K562 (cell line): ENCODE data around the gene CILP. TPM values are rescaled to one million over a fixed set of nuclear protein-coding genes. Genes with fewer than 3 reads are reported as not detected.

Experiments
- ATAC-seq: fragments of 200-7000 bp; cut with Tn5 transposase; 3 replicates; pipeline ENCODE4 v1.9.1; 2020; ENCODE audit warnings: moderate library complexity
- BruUV-seq: library from RNA; stranded (reverse); fragments of 400-500 nt; replicated peaks from 2 replicates; lab custom pipeline; 2021; lab: Mats Ljungman, UMichigan
- CTCF ChIA-PET: fragments of 300-600 bp; formaldehyde crosslinking; extraction: SDS; loops from one replicate; lab custom pipeline; 2021; ENCODE audit warnings: low intra/inter-chr PET ratio; lab: Yijun Ruan, JAX
- POLR2A ChIA-PET: fragments of 300-600, 350-650 bp; sonication (Branson Sonifier 250); formaldehyde crosslinking; extraction: SDS; loops from one replicate; lab custom pipeline; 2021; ENCODE audit warnings: antibody characterized with exemption, inconsistent platforms; lab: Yijun Ruan, JAX
- DNase-seq, 4 experiments: peaks; one replicate each; pipeline versions ENCODE4 v3.0.0 to v3.0.0-alpha.2; 2011 to 2018; ENCODE audit warnings: low spot score in 3 of 4, mixed read lengths in 3 of 4; ENCODE audit errors: extremely low read depth in 1 of 4
- FAIRE-seq: peaks from 2 replicates; lab custom pipeline; 2011; peaks lifted over from hg19 to GRCh38; lab: Jason Lieb, UNC
- H2AFZ ChIP-seq: 2 replicates; pipeline ENCODE4 v1.6.0; 2011; ENCODE audit warnings: low read depth, low read length, control low read depth, inconsistent platforms
- H3K27ac ChIP-seq: fragments of 200-600 bp; 3 replicates; pipeline ENCODE4 v1.8.0; 2011; ENCODE audit warnings: low read depth, mild to moderate bottlenecking, control low read depth, inconsistent platforms, low read length, moderate library complexity, mixed read lengths; ENCODE audit errors: extremely low read depth
- H3K27me3 ChIP-seq, 2 experiments: fragments of 300-600 bp in 1 of 2; 2 replicates in 1 of 2; 3 replicates in 1 of 2; pipeline versions ENCODE4 v1.6.0 to v1.8.0; 2011; ENCODE audit warnings: inconsistent platforms in 2 of 2, low read length in 2 of 2, mild to moderate bottlenecking in 1 of 2, mixed read lengths in 1 of 2, moderate library complexity in 1 of 2; ENCODE audit not compliant: control insufficient read depth in 2 of 2, insufficient read depth in 2 of 2
- H3K36me3 ChIP-seq: fragments of 300-600 bp; 3 replicates; pipeline ENCODE4 v1.8.0; 2011; ENCODE audit warnings: mild to moderate bottlenecking, low read length, inconsistent platforms; ENCODE audit not compliant: control insufficient read depth, insufficient read depth
- H3K4me1 ChIP-seq, 2 experiments: fragments of 200-600 bp in 1 of 2; replicated peaks in 1 of 2; 2 replicates in 1 of 2; 3 replicates in 1 of 2; pipeline versions ENCODE4 v1.5.1 to v1.8.0; 2011; ENCODE audit warnings: inconsistent platforms in 2 of 2, low read length in 2 of 2, mild to moderate bottlenecking in 1 of 2, mixed read lengths in 1 of 2, moderate library complexity in 1 of 2; ENCODE audit not compliant: control insufficient read depth in 2 of 2, insufficient read depth in 2 of 2
- H3K4me2 ChIP-seq: 2 replicates; pipeline ENCODE4 v1.6.1; 2011; ENCODE audit warnings: low read length, control low read depth, inconsistent platforms, mixed read lengths; ENCODE audit not compliant: insufficient read depth
- H3K4me3 ChIP-seq: fragments of 200-600 bp; sonication (generic), shearing (Covaris generic); 2 replicates; pipeline ENCODE4 v1.5.1; 2016; ENCODE audit warnings: control low read depth, inconsistent platforms
- H3K79me2 ChIP-seq: fragments of 200-600 bp; 3 replicates; pipeline ENCODE4 v1.8.0; 2011; ENCODE audit warnings: low read length, inconsistent platforms; ENCODE audit not compliant: control insufficient read depth, insufficient read depth
- H3K9ac ChIP-seq, 2 experiments: 2 replicates each; pipeline versions ENCODE4 v1.6.0 to v1.6.1; 2011; ENCODE audit warnings: low read depth in 2 of 2, low read length in 2 of 2, control low read depth in 1 of 2, inconsistent platforms in 1 of 2, mild to moderate bottlenecking in 1 of 2, mixed read lengths in 1 of 2; ENCODE audit not compliant: insufficient read depth in 1 of 2
- H3K9me1 ChIP-seq: one replicate; pipeline ENCODE4 v1.6.0; 2011; ENCODE audit warnings: inconsistent platforms, mild to moderate bottlenecking, low read length, moderate library complexity; ENCODE audit not compliant: control insufficient read depth, insufficient read depth
- H3K9me3 ChIP-seq: replicated peaks from 2 replicates; pipeline ENCODE4 v1.5.1; 2011; ENCODE audit warnings: low read depth, low read length, inconsistent platforms; ENCODE audit not compliant: control insufficient read depth, insufficient read depth
- H4K20me1 ChIP-seq: replicated peaks from 2 replicates; pipeline ENCODE4 v1.6.1; 2011; ENCODE audit warnings: low read length, inconsistent platforms, mixed read lengths; ENCODE audit not compliant: control insufficient read depth, insufficient read depth
- CTBP1 ChIP-seq: fragments of 450-650 bp; IDR thresholded peaks from 2 replicates; pipeline ENCODE4 v1.6.1; 2016; ENCODE audit warnings: borderline replicate concordance
- HNRNPH1 ChIP-seq: fragments of 200-400 bp; formaldehyde crosslinking; optimal IDR thresholded peaks from 2 replicates; pipeline ENCODE3; 2017; ENCODE audit warnings: low read depth, mild to moderate bottlenecking, low read length, moderate library complexity
- MAX ChIP-seq: sonication (generic); formaldehyde crosslinking; IDR thresholded peaks from 2 replicates; pipeline ENCODE4 v1.9.0; 2022; ENCODE audit warnings: mild to moderate bottlenecking, missing genetic modification reagents
- RREB1 ChIP-seq: fragments of 250-450 bp; sonication (Bioruptor Pico); IDR thresholded peaks from 2 replicates; pipeline ENCODE4 v1.4.0; 2020
- SPI1 ChIP-seq: IDR thresholded peaks from 2 replicates; pipeline ENCODE4 v1.6.1; 2011; ENCODE audit warnings: low read depth, low read length, control low read depth, borderline replicate concordance
- STAT5B ChIP-seq: fragments of 250-450 bp; sonication (Bioruptor Pico); IDR thresholded peaks from 2 replicates; pipeline ENCODE4 v1.8.0; 2021; ENCODE audit warnings: mild to moderate bottlenecking, inconsistent platforms
- WHSC1 ChIP-seq: IDR thresholded peaks from one replicate; pipeline ENCODE4 v1.6.1; 2012; ENCODE audit warnings: low read length, control low read depth, inconsistent platforms
- ZC3H11A ChIP-seq: IDR thresholded peaks from 2 replicates; pipeline ENCODE4 v1.6.1; 2012; ENCODE audit warnings: low read depth, low read length, improper control_type of control experiment
- ZNF121 ChIP-seq: sonication (generic); formaldehyde crosslinking; conservative IDR thresholded peaks from 2 replicates; pipeline ENCODE4 v1.8.0; 2022; ENCODE audit warnings: missing genetic modification reagents
- ZNF551 ChIP-seq: fragments of 250-450 bp; sonication (Bioruptor Pico); IDR thresholded peaks from 2 replicates; pipeline ENCODE4 v1.5.0; 2021; ENCODE audit warnings: mild to moderate bottlenecking, moderate library complexity
- WGBS: fragments of 100-300 bp; shearing (Covaris generic); methylation state at CpG from one replicate; pipeline ENCODE4 v1.1.6; 2016; ENCODE audit warnings: low coverage, mixed read lengths; ENCODE audit not compliant: insufficient coverage; ENCODE audit errors: missing lambda C conversion rate; 5-methylcytosine and 5-hydroxymethylcytosine counted together
- in situ Hi-C: fragments of 300-500 bp; cut with MboI; formaldehyde crosslinking; loops from 4 replicates; pipeline ENCODE4 v1.15.0; 2018; ENCODE audit warnings: inconsistent platforms, mixed read lengths
- intact Hi-C: fragments of 100-400 bp; cut with micrococcal nuclease; formaldehyde crosslinking; loops from 2 replicates; pipeline ENCODE4 v1.14.2; 2022
- polyA plus RNA-seq, 8 experiments: library from polyadenylated mRNA; depleted of rRNA in 4 of 8; stranded (reverse) in 5 of 8; unstranded in 3 of 8; fragments of >200 nt; fragmentation: Nextera tagmentation in 2 of 8; fragmentation: Illumina TruSeq in 1 of 8; extraction: Ambion mirVana in 2 of 8; extraction: Trizol in 1 of 8; gene quantifications; 2 replicates each; pipeline versions ENCODE4 v1.2.1 to v1.2.3, GENCODE V29; 2011 to 2014; ENCODE audit warnings: inconsistent platforms in 1 of 8, missing spikeins in 1 of 8
- total RNA-seq, 7 experiments: library from RNA; depleted of rRNA in 6 of 7; stranded (reverse); fragments of >200 nt in 6 of 7; fragmentation: Illumina TruSeq in 2 of 7; extraction: Trizol in 2 of 7; gene quantifications; 2 replicates each; pipeline versions ENCODE4 v1.2.1 to v1.2.3, GENCODE V29; 2011 to 2021; ENCODE audit warnings: low replicate concordance in 1 of 7

The CILP gene
- total and polyA plus RNA-seq, 9 of the 15 experiments (the other 6 are each of a cell fraction or from before 2014, with no cell fraction given), result 0.03 TPM; not detected in 8

GRCh38 chr15:65246939-65247338 lies 35.7 kb upstream of the CILP start:
- no peaks in the 10 kb centered on the region for H3K9me1 ChIP-seq
- in situ Hi-C loops (no loop called here), intact Hi-C loops (no loop called here)
- ChIA-PET POLR2A (interaction anchor here (2.2 kb wide), 1 partner anchor 10 kb away, joined by 10 read pairs; no protein-coding TSS in a partner anchor), CTCF (no interaction called here)
- H3K9me3 ChIP-seq, result no peaks in the 10 kb centered on the region
- no peak overlapping the region for H2AFZ ChIP-seq
- no peak for FAIRE-seq
- TF ChIP-seq STAT5B (CRISPR knock-in tag) (no peak), ZNF121 (peak; percentile 66)
- no peak for ATAC-seq
- no peaks in the 10 kb centered on the region for H3K27me3 ChIP-seq
- no peak for DNase-seq
- no peak overlapping the region for H3K27ac ChIP-seq
- no peaks in the 10 kb centered on the region for H3K79me2 ChIP-seq
- H3K4me1 ChIP-seq, result peaks cover 11 to 13% of the 10 kb centered on the region in 2 experiments; a peak in 4 of 5 replicates
- no peak overlapping the region for H3K4me2 ChIP-seq
- H3K36me3 ChIP-seq, result no peaks in the 10 kb centered on the region
- no peaks in the 10 kb centered on the region for H4K20me1 ChIP-seq
- WGBS, result 46% methylated on average over 6 of the region's 6 CpGs
- no peak overlapping the region for H3K4me3 ChIP-seq
- no peak overlapping the region for H3K9ac ChIP-seq
- BruUV-seq, result no TSS peak

DNA sequence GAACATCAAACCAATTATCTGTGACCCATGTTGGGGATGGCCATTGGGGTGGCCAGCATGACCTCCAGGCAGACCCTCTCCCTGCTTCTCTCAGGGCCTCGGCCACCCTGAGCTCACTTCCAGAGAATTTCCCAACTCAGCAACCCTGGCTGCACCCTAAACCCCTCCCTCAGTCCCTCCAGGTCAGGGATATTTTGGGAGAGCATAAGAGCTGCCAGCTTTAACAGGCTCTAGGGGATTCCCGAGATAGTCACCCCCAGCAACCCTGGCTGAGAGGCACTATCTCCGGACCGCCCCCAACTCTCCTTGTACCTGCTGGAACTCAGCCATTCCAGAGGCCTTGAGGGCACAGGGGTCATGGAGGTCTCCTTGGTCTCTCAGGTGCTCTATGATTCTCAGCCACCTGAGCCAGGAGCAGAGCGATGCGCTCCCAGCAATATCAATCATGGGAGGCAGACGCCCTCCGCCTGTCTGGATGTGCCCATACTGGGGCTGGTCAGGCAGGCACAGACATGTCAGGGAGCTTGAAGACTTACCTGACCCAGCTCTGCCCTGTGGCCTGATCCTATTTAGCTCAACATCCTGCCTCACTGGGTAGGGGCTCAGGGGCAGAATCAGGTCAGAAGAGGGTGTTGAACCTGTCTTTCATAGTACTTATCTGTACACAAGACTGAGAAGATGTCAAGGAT lies 34.9 kb upstream of the CILP start:
- no peaks in the 10 kb centered on the region for H4K20me1 ChIP-seq
- H3K9me3 ChIP-seq, result no peaks in the 10 kb centered on the region
- no peak overlapping the region for H2AFZ ChIP-seq
- 78% methylated on average over 8 of the region's 8 CpGs for WGBS
- H3K36me3 ChIP-seq, result no peaks in the 10 kb centered on the region
- DNase-seq (no peak), FAIRE-seq (no peak), ATAC-seq (no peak)
- in situ Hi-C loops, result no loop called here
- H3K4me3 ChIP-seq, result no peak overlapping the region
- intact Hi-C loops, result no loop called here
- no TSS peak for BruUV-seq
- no peak overlapping the region for H3K27ac ChIP-seq
- H3K9ac ChIP-seq, result no peak overlapping the region
- H3K9me1 ChIP-seq, result no peaks in the 10 kb centered on the region
- H3K4me1 ChIP-seq, result peaks cover 11 to 13% of the 10 kb centered on the region in 2 experiments; a peak in 4 of 5 replicates
- ChIA-PET POLR2A (interaction anchor here (1.1 to 2.2 kb wide), 7 partner anchors 9 to 58 kb away, joined by 3 to 10 read pairs (median 4); partner anchors contain the start of gene RNU5B-1), CTCF (no interaction called here)
- no peaks in the 10 kb centered on the region for H3K79me2 ChIP-seq
- H3K27me3 ChIP-seq, result no peaks in the 10 kb centered on the region
- no peak overlapping the region for H3K4me2 ChIP-seq
- TF ChIP-seq WHSC1, result no peak
- no peak for TF ChIP-seq MAX (CRISPR knock-in tag)
- TF ChIP-seq RREB1, result no peak
- TF ChIP-seq SPI1, result no peak
- TF ChIP-seq ZNF551 (CRISPR knock-in tag), result no peak
- TF ChIP-seq CTBP1, result no peak
- TF ChIP-seq ZC3H11A, result no peak
- no peak for TF ChIP-seq HNRNPH1
